ENCODE data around the gene PDIA6. TPM values are rescaled to one million over a fixed set of nuclear protein-coding genes. Genes with fewer than 3 reads are reported as not detected.

The PDIA6 gene
- total and polyA plus RNA-seq, 2 donors (not counting 1 experiment from before 2014, with no cell fraction given), result 23.8 to 53.8 TPM

DNA sequence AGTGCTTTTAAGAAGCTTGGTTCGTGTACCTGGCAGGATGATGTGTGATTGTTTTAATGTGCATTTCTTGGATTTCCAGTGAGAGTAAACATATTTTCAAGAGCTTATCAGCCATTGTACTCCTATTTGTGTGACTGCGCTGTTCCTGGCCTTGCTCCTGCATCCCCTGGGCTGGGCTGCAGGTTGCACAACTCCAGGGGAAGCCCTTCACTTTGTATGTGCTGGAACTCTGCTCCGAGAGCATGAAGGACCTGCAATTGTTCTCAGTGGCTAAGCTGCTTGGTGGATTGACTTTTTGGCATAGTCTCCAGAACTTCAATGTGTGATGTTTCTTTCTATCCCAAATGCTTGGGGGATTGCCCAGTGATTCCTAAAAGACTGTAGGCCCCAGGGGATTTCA, 72.4 kb downstream of the PDIA6 start:
- Histone ChIP-seq H3K4me3 (ENCODE audit: control extremely low read depth in 1 of 5, extremely low read depth in 1 of 5, insufficient read depth in 1 of 5, low read depth in 2 of 5, low read length in 4 of 5) (no peak overlapping the region), H3K36me3 (replicated peaks in 1 of 2; ENCODE audit: control extremely low read depth in 1 of 2, control insufficient read depth in 1 of 2, extremely low read depth in 1 of 2, insufficient read depth in 2 of 2, low read length in 1 of 2) (no peaks in the 10 kb centered on the region), H2AFZ (ENCODE audit: insufficient read depth, low read depth, low read length, poor library complexity, severe bottlenecking) (no peak overlapping the region), H3K4me2 (replicated peaks; ENCODE audit: low read depth, low read length, poor library complexity, severe bottlenecking) (no peak overlapping the region), H3K79me2 (ENCODE audit: control insufficient read depth, insufficient read depth, low read length) (no peaks in the 10 kb centered on the region), H3K4me1 (ENCODE audit: control insufficient read depth in 2 of 2, insufficient read depth in 2 of 2, low read length in 2 of 2) (peaks cover 6 to 7% of the 10 kb centered on the region in 2 donors), H3K27me3 (replicated peaks in 1 of 4; ENCODE audit: control extremely low read depth in 1 of 4, control insufficient read depth in 3 of 4, insufficient read depth in 4 of 4, low read length in 3 of 4) (no peaks in the 10 kb centered on the region), H3K9me3 (ENCODE audit: control extremely low read depth in 1 of 3, control insufficient read depth in 2 of 3, insufficient read depth in 1 of 3, low read length in 2 of 3) (no peaks in the 10 kb centered on the region), H3K27ac (ENCODE audit: low read length in 2 of 2) (no peak overlapping the region), H3K9ac (ENCODE audit: low read length) (no peak overlapping the region), H4K20me1 (ENCODE audit: control insufficient read depth, insufficient read depth, low read length, poor library complexity, severe bottlenecking) (no peaks in the 10 kb centered on the region)
- ChIA-PET POLR2A (no interaction called here), CTCF (interaction anchor here (0.9 kb wide), 1 partner anchor 641 kb away, joined by 5 read pairs; no protein-coding TSS in a partner anchor)
- intact Hi-C loops (cut with micrococcal nuclease), result loop anchor here (10.0 kb wide), 1 partner anchor 1185 kb away; the partner anchor contains the start of gene ADAM17
- Mint-ChIP-seq H3K4me1 (peaks cover 9% of the 10 kb centered on the region), H3K27ac (no peak overlapping the region), H3K27me3 (no peaks in the 10 kb centered on the region), H3K9me3 (ENCODE audit: insufficient read depth) (no peaks in the 10 kb centered on the region), H3K4me3 (no peak overlapping the region)
- WGBS (ENCODE audit: insufficient coverage), result 100% methylated on average over 2 of the region's 3 CpGs
- no peak for DNase-seq
- TF ChIP-seq EZH2 (IDR thresholded peaks at IDR 0.05; ENCODE audit: borderline replicate concordance, insufficient read depth, low read depth, low read length, poor library complexity, severe bottlenecking), result no peak
- TF ChIP-seq, protein P1, sequence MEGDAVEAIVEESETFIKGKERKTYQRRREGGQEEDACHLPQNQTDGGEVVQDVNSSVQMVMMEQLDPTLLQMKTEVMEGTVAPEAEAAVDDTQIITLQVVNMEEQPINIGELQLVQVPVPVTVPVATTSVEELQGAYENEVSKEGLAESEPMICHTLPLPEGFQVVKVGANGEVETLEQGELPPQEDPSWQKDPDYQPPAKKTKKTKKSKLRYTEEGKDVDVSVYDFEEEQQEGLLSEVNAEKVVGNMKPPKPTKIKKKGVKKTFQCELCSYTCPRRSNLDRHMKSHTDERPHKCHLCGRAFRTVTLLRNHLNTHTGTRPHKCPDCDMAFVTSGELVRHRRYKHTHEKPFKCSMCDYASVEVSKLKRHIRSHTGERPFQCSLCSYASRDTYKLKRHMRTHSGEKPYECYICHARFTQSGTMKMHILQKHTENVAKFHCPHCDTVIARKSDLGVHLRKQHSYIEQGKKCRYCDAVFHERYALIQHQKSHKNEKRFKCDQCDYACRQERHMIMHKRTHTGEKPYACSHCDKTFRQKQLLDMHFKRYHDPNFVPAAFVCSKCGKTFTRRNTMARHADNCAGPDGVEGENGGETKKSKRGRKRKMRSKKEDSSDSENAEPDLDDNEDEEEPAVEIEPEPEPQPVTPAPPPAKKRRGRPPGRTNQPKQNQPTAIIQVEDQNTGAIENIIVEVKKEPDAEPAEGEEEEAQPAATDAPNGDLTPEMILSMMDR (IDR thresholded peaks at IDR 0.05), result no peak
- ATAC-seq (ENCODE audit: low read depth), result no peak

DNA sequence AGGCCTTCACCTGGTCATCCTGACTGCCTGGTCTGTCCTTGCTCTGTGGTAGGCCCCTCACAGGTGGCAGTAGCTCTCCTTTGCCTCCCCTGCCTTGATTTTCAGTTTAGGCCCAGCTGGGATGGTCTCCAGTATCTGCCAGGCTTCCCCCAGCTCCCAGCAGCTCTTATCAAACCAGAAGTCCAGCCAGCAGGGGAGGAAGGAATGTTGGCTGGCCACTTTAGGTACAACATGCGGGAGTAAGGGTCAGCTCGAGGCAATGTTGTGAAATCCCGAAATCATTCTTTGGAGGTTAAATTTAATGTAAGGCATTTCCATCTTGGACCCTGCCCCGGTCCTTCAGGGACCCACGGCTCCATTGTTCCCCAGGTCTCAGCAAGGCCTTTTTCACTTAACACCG, 74.4 kb downstream of the PDIA6 start:
- no peak overlapping the region for H3K4me3 Mint-ChIP-seq
- H3K4me1 Mint-ChIP-seq, result peaks cover 3% of the 10 kb centered on the region
- no peak overlapping the region for H3K4me3 ChIP-seq (ENCODE audit: control extremely low read depth in 1 of 5, extremely low read depth in 1 of 5, insufficient read depth in 1 of 5, low read depth in 2 of 5, low read length in 4 of 5)
- H3K9ac ChIP-seq (ENCODE audit: low read length), result no peak overlapping the region
- H3K36me3 ChIP-seq (replicated peaks in 1 of 2; ENCODE audit: control extremely low read depth in 1 of 2, control insufficient read depth in 1 of 2, extremely low read depth in 1 of 2, insufficient read depth in 2 of 2, low read length in 1 of 2), result no peaks in the 10 kb centered on the region
- H3K27me3 Mint-ChIP-seq, result no peaks in the 10 kb centered on the region
- no peaks in the 10 kb centered on the region for H3K9me3 Mint-ChIP-seq (ENCODE audit: insufficient read depth)
- POLR2A ChIA-PET, result no interaction called here
- no peak overlapping the region for H3K27ac ChIP-seq (ENCODE audit: low read length in 2 of 2)
- DNase-seq (no peak), ATAC-seq (ENCODE audit: low read depth) (no peak)
- H3K9me3 ChIP-seq (ENCODE audit: control extremely low read depth in 1 of 3, control insufficient read depth in 2 of 3, insufficient read depth in 1 of 3, low read length in 2 of 3), result no peaks in the 10 kb centered on the region
- H3K27ac Mint-ChIP-seq, result no peak overlapping the region
- CTCF ChIA-PET, result no interaction called here
- no peaks in the 10 kb centered on the region for H3K27me3 ChIP-seq (replicated peaks in 1 of 4; ENCODE audit: control extremely low read depth in 1 of 4, control insufficient read depth in 3 of 4, insufficient read depth in 4 of 4, low read length in 3 of 4)
- H2AFZ ChIP-seq (ENCODE audit: insufficient read depth, low read depth, low read length, poor library complexity, severe bottlenecking), result no peak overlapping the region
- H4K20me1 ChIP-seq (ENCODE audit: control insufficient read depth, insufficient read depth, low read length, poor library complexity, severe bottlenecking), result no peaks in the 10 kb centered on the region
- TF ChIP-seq, protein P1 (IDR thresholded peaks at IDR 0.05), result no peak
- no peaks in the 10 kb centered on the region for H3K79me2 ChIP-seq (ENCODE audit: control insufficient read depth, insufficient read depth, low read length)
- H3K4me1 ChIP-seq (ENCODE audit: control insufficient read depth in 2 of 2, insufficient read depth in 2 of 2, low read length in 2 of 2), result no peaks in the 10 kb centered on the region
- 99% methylated on average over 6 of the region's 6 CpGs for WGBS (ENCODE audit: insufficient coverage)
- intact Hi-C loops (cut with micrococcal nuclease), result no loop called here
- no peak overlapping the region for H3K4me2 ChIP-seq (replicated peaks; ENCODE audit: low read depth, low read length, poor library complexity, severe bottlenecking)

Data from B cell (primary cell).